Tibial nerve (tissue), 4 donors: ENCODE data around the gene PELI2. TPM values are rescaled to one million over a fixed set of nuclear protein-coding genes. Genes with fewer than 3 reads are reported as not detected.

Experiments used
- DNase-seq, 2 donors: peaks; one replicate each; pipeline ENCODE4 v3.0.0-alpha.2; 2019; ENCODE audit warnings: low spot score in 2 of 2
- H3K27ac ChIP-seq, 4 donors: fragments of 200-600 bp; sonication (generic) in 3 of 4; one replicate each; pipeline ENCODE4 v1.5.1; 2017 to 2019; ENCODE audit warnings: mild to moderate bottlenecking in 1 of 4
- H3K27me3 ChIP-seq, 2 donors: fragments of 200-600 bp; sonication (generic) in 1 of 2; one replicate each; pipeline versions ENCODE4 v1.5.1 to v1.6.0; 2017 to 2019
- H3K36me3 ChIP-seq, 3 donors: fragments of 200-600 bp; sonication (generic); one replicate each; pipeline ENCODE4 v1.5.1; 2018 to 2019
- H3K4me1 ChIP-seq, 4 donors: fragments of 200-600 bp; sonication (generic) in 3 of 4; one replicate each; pipeline ENCODE4 v1.5.1; 2017 to 2019
- H3K4me3 ChIP-seq, 4 donors: fragments of 200-600 bp; sonication (generic) in 3 of 4; one replicate each; pipeline ENCODE4 v1.5.1; 2017 to 2019; ENCODE audit warnings: mild to moderate bottlenecking in 1 of 4, moderate library complexity in 1 of 4
- H3K9me3 ChIP-seq, 4 donors: fragments of 200-600 bp; sonication (generic) in 3 of 4; one replicate each; pipeline ENCODE4 v1.5.1; 2017 to 2019
- EP300 ChIP-seq, 2 donors: sonication (generic); formaldehyde crosslinking; IDR thresholded peaks; one replicate each; pipeline ENCODE4 v1.6.1; 2017; ENCODE audit warnings: antibody characterized with exemption in 2 of 2, mild to moderate bottlenecking in 1 of 2
- POLR2A ChIP-seq, 2 donors: fragments of 450-650 bp; IDR thresholded peaks; one replicate each; pipeline ENCODE4 v1.6.1; 2017; ENCODE audit warnings: antibody characterized with exemption in 2 of 2, mild to moderate bottlenecking in 2 of 2, moderate library complexity in 2 of 2
- WGBS, 2 donors: methylation state at CpG; one replicate each; pipeline ENCODE4 v1.1.5; 2018; 5-methylcytosine and 5-hydroxymethylcytosine counted together
- total RNA-seq, 4 donors: library from RNA; depleted of rRNA; stranded (reverse); fragments of >200 nt; gene quantifications; one replicate each; pipeline ENCODE4 v1.1.0, GENCODE V29; 2016
- TF ChIP-seq, protein P1 (sequence below), 5 experiments: fragments of 200-600 bp in 3 of 5; fragments of 450-650 bp in 2 of 5; sonication (generic) in 3 of 5; IDR thresholded peaks; one replicate each; pipeline ENCODE4 v1.5.1; 2016 to 2019; ENCODE audit warnings: antibody characterized with exemption in 5 of 5, mild to moderate bottlenecking in 3 of 5, moderate library complexity in 2 of 5

PELI2 gene
- total RNA-seq, 4 donors from 2014 or later, result 20.1 to 42.3 (median 35.1) TPM

DNA sequence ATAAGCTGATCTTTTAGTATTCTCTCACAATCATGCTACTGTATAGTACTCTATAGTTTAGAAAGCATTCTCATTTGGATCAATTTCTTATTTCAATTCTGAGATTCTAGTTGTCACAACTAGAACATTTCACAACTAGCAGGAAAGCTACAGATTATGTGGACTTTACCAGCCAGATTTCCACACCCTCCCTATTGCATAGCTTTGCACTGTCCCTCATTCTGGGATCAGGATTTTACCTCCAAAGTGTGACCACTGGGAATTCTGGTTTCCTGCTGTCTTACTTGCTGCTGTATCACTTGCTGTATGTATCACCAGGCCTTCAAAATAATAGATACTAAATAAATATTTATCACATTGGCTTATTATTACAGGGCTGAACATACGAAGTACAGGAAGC is 10.2 kb upstream of the PELI2 start:
- Histone ChIP-seq H3K36me3 (no peaks in the 10 kb centered on the region), H3K27ac (no peak overlapping the region), H3K4me1 (no peaks in the 10 kb centered on the region), H3K4me3 (no peak overlapping the region), H3K9me3 (no peaks in the 10 kb centered on the region), H3K27me3 (no peaks in the 10 kb centered on the region)
- 88 to 91% methylated on average over 1 of the region's 1 CpG for WGBS, 2 donors
- TF ChIP-seq POLR2A (IDR thresholded peaks at IDR 0.05) (no peak), EP300 (IDR thresholded peaks at IDR 0.05) (no peak)
- TF ChIP-seq, protein P1, sequence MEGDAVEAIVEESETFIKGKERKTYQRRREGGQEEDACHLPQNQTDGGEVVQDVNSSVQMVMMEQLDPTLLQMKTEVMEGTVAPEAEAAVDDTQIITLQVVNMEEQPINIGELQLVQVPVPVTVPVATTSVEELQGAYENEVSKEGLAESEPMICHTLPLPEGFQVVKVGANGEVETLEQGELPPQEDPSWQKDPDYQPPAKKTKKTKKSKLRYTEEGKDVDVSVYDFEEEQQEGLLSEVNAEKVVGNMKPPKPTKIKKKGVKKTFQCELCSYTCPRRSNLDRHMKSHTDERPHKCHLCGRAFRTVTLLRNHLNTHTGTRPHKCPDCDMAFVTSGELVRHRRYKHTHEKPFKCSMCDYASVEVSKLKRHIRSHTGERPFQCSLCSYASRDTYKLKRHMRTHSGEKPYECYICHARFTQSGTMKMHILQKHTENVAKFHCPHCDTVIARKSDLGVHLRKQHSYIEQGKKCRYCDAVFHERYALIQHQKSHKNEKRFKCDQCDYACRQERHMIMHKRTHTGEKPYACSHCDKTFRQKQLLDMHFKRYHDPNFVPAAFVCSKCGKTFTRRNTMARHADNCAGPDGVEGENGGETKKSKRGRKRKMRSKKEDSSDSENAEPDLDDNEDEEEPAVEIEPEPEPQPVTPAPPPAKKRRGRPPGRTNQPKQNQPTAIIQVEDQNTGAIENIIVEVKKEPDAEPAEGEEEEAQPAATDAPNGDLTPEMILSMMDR (IDR thresholded peaks at IDR 0.05), result no peak
- no peak for DNase-seq

DNA sequence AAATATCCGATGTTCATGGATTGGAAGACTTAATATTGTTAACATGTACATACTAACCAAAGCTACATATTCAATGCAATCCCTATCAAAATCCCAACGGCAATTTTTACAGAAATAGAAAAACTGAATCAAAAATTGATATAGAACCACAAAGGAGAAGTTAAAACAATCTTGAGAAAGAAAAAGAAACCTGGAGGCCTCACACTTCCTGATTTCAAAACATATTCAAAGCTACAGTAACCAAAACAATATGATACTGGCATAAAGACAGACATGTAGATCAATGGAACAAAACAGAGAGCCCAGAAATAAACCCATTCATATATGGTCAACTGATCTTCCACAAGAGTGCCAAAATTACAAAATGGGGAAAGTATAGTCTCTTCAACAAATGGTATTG is 5.4 kb upstream of the PELI2 start:
- TF ChIP-seq POLR2A (IDR thresholded peaks at IDR 0.05) (no peak), EP300 (IDR thresholded peaks at IDR 0.05) (no peak)
- TF ChIP-seq, protein P1 (IDR thresholded peaks at IDR 0.05), result no peak
- DNase-seq, result no peak
- Histone ChIP-seq H3K27ac (no peak overlapping the region), H3K27me3 (no peaks in the 10 kb centered on the region), H3K36me3 (no peaks in the 10 kb centered on the region), H3K9me3 (no peaks in the 10 kb centered on the region), H3K4me3 (no peak overlapping the region), H3K4me1 (peaks cover 0 to 15% (median 4%) of the 10 kb centered on the region in 4 donors)
- WGBS, 2 donors, result 84 to 85% methylated on average over 2 of the region's 2 CpGs

DNA sequence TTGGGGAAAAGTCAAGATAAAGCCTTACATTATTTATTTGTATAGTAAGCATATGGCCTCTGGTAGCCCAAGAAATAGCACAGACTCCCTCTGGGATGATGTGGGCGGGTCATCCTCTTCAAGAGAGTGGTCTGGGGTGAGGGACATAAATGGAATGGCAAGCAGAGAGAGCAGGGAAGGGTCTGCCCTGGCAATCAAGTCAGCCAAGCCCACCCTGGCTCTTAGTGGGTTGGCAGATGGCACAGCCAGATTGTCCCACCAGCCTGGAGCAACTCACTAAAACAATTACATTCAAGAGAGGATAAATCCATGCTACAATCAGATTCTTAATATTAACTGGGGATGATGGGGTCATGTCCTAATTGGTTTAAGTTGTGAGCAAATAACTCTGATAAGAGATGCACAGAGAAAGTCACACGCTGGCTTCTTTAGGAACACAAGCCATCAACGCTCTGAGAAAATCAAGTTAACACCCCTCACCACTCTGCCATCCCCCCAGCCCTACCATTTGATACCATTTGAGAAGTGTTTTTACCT is 2.8 kb upstream of the PELI2 start:
- Histone ChIP-seq H3K4me1 (peaks cover 0 to 26% (median 7%) of the 10 kb centered on the region in 4 donors), H3K36me3 (no peaks in the 10 kb centered on the region), H3K9me3 (no peaks in the 10 kb centered on the region), H3K27ac (peak overlapping the region in 1 of 4 donors; percentile 60), H3K4me3 (no peak overlapping the region), H3K27me3 (no peaks in the 10 kb centered on the region)
- no peak for DNase-seq
- TF ChIP-seq, protein P1 (IDR thresholded peaks at IDR 0.05), result no peak
- TF ChIP-seq EP300 (IDR thresholded peaks at IDR 0.05) (no peak), POLR2A (IDR thresholded peaks at IDR 0.05) (no peak)
- WGBS, 2 donors, result 94 to 95% methylated on average over 3 of the region's 3 CpGs

DNA sequence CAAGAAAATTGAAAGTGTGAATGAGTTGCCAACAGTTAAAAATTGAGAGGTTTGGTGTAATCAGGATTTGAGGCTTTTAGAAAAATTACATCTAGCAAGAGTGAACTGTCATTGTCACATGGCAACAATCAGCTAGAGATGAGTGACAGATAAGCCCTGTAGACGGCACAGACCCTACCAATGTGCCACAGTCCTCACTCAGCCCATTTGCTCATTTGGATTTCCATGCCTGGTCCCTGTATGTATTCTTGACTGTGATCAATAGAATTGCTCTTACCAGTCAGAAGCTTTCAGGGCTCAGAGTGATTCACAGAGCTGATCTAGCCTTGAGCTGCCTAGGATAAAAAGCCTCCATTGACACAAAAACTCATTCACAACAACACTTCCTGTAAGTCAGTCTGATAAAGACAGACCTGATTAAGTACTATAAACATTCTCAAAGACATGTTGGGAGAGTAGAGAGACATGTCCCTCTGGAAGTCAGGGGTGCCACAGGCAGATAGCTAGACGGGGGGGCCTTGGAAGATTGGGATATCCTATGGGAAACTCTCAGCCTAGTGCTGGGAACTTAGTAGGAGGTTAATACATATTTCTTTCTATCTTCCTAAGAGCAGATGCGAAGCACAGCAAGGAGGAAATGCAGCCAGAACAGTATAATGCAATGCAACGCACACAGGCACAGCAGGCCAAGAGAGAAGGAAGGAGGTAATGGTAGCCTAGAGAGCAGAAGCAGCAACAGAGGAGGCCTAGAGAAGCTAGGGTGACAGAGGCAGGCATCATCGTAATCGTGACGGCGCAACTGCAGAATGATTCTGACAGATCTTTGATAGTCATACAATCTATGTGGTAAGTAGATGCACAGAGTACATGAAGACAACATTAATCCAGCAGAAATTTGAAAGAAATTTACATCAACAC is 2.0 kb upstream of the PELI2 start:
- no peaks in the 10 kb centered on the region for H3K9me3 ChIP-seq
- 67 to 73% methylated on average over 8 of the region's 8 CpGs for WGBS, 2 donors
- peak overlapping the region in 3 of 4 donors; percentile 11 to 60 (median 54) for H3K27ac ChIP-seq
- TF ChIP-seq POLR2A (IDR thresholded peaks at IDR 0.05) (no peak), EP300 (IDR thresholded peaks at IDR 0.05) (no peak)
- TF ChIP-seq, protein P1 (IDR thresholded peaks at IDR 0.05), result no peak
- no peak overlapping the region for H3K4me3 ChIP-seq
- no peaks in the 10 kb centered on the region for H3K27me3 ChIP-seq
- peaks cover 0 to 33% (median 11%) of the 10 kb centered on the region in 4 donors for H3K4me1 ChIP-seq
- peak in 1 of 2 donors; percentile 3 for DNase-seq
- H3K36me3 ChIP-seq, result no peaks in the 10 kb centered on the region
